IPS-18c (cell line): ENCODE results near the gene ATP1A4.

ENCODE experiments used
- H3K4me3 ChIP-seq: 2 replicates; pipeline ENCODE4 v1.7.0; 2013; ENCODE audit warnings: low read depth, mild to moderate bottlenecking, low read length, moderate library complexity; ENCODE audit not compliant: insufficient read depth
- H3K9me3 ChIP-seq: one replicate; pipeline ENCODE4 v1.6.1; 2013; ENCODE audit warnings: mild to moderate bottlenecking, low read length, moderate library complexity; ENCODE audit not compliant: control insufficient read depth, insufficient read depth

Gene ATP1A4

DNA sequence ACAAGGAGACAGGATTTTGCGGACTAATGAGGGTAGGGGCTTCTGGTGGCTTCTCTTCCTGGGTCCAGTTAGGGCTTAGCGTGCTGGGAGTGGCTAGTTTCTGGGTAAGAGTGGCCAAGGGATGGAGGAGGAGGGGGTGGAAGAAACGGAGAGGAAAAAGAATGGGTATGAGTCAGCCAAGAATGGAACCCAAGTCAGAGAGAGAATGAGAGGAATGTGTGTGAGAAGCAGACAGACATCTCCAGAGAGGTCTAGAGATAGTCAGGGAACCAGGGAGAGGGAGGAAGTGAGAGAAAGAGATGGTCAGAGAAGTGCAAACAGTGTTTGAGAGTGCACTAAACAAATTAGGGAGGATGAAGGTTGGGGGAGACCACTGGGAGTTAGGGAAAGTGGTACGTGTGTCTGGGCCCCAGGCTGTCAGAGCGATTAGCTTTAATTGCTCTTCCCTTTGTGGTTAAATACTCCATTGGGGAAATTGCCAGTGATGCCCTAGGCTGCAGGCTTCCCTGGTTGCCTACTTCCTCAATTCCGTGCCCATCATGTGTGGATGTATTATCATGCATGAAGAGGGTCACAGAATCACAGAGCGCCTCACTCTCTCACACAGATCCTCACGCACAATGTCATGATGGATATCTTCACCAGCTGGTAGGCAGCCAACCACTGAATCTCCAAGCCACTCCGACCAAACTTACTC lies 55.2 kb downstream of the ATP1A4 start:
- no peaks in the 10 kb centered on the region for H3K9me3 ChIP-seq
- H3K4me3 ChIP-seq, result peak overlapping the region; percentile 98; the same call in 1 of the 2 replicates

- Histone ChIP-seq H3K9me3 (no peaks in the 10 kb centered on the region), H3K4me3 (0 out of 2 replicates have a peak overlapping the region, but pooled peaks have one; percentile 98)
These were observed 55.8 kb downstream of the ATP1A4 start for GRCh38 chr1:160207118-160207650.

GRCh38 chr1:160207771-160208556 lies 56.6 kb downstream of the ATP1A4 start:
- no peak overlapping the region for H3K4me3 ChIP-seq

GRCh38 chr1:160208557-160209320 lies 57.3 kb downstream of the ATP1A4 start:
- Histone ChIP-seq H3K9me3 (no peaks in the 10 kb centered on the region), H3K4me3 (no peak overlapping the region)

More at GRCh38 chr1:160207771-160208556, 56.6 kb downstream of the ATP1A4 start:
- no peaks in the 10 kb centered on the region for H3K9me3 ChIP-seq

DNA sequence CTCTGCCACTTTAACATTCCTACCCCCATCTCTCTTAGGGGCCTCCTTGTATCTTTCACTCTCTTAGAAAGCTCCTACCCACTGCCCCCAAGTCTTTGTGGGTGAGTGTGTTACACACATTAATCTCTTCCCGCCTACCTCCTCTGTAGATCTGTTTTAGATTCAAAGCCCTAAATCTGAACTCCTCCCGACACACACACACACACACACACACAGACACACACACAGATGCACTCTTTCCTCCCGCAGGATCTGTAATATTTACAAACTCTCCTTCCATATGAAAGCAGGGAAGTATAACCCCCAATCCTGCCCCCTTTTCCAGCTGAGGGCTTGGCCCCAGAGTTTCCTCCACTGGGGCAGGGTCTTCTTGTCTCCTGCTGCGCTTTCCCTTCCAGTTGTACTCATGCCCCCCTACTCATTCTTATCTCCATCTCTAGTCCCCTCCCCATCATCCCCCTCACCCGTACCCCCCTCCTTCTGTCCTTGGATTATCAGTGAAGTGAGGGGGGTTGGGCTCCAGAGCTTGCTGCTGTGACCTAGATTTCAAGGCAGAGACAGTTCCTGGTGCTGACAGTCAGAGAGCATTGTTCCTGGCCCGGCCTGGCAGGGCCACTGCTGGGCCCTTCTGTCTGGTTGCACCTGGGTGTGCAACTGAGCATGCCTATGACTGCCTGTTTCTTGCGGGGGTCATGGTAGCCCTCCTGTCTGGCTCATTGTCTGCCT lies 58.1 kb downstream of the ATP1A4 start:
- Histone ChIP-seq H3K9me3 (no peaks in the 10 kb centered on the region), H3K4me3 (no peak overlapping the region)

GRCh38 chr1:160210561-160210960 lies 59.2 kb downstream of the ATP1A4 start:
- no peak overlapping the region for H3K4me3 ChIP-seq
- H3K9me3 ChIP-seq, result no peaks in the 10 kb centered on the region

GRCh38 chr1:160211046-160211790 lies 59.8 kb downstream of the ATP1A4 start:
- no peak overlapping the region for H3K4me3 ChIP-seq
- H3K9me3 ChIP-seq, result no peaks in the 10 kb centered on the region

- H3K9me3 ChIP-seq, result no peaks in the 10 kb centered on the region
- no peak overlapping the region for H3K4me3 ChIP-seq
These were observed 63.2 kb downstream of the ATP1A4 start for GRCh38 chr1:160214481-160215140.

DNA sequence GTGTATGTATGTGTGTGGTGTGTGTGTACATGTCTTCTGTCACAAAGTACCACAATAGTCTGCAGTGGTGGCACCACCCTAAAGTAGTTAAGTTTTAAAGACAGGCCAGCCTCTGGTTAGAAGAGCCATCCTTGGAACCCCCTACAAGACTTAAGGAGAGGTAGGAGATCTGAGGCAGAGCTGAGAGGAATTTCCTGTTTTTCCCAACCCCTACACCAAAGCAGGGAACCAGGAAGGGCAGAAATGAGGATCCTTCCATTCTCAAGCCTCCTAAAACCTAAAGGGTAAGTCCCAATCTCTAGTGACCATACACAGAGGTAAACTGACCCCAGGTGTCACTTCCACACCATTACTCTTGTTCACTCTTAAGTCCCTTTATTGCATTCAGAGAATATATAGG lies 64.9 kb downstream of the ATP1A4 start:
- no peak overlapping the region for H3K4me3 ChIP-seq
- H3K9me3 ChIP-seq, result no peaks in the 10 kb centered on the region

GRCh38 chr1:160217481-160218051 lies 66.2 kb downstream of the ATP1A4 start:
- no peak overlapping the region for H3K4me3 ChIP-seq
- H3K9me3 ChIP-seq, result no peaks in the 10 kb centered on the region

DNA sequence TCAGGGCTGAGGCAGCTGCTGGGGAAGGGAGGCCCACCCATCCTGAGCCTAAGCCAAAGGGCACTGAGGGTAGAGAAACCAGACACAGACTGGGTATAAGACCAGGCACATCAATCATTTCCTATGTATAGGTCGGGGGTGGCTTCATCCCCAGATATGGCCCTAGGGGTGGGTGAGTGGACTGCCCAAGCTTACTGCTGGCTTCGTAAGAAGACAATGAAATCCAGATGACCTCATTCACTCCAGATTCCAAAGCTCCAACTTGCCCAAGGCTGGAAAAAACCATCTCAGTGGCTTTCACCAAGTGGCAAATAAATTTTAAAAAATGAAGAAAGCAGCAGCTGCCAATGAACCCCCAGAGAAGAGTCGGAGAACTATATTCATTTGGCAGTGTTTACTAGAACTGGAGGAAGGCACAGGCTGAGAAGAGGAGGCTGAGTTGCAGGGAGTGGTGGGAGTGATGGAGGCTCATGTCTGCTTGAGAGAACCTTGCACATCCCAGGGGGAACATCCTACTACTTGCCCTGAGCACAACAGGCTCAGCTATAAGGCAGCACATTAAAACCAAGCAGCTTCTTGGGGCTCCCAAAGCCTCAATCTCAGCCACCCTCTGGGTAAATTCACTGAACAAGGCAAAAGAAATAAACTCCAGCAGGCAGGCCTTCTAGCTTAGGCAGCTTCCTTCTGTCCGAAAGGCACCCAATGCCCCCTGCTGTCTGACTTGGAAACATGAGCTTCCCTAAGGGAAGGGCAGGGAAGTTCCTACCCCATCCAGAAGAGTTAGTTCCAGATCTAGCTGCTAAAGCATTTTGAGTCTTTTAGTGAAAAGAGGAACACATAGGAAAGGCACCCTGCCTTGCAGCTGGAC lies 67.9 kb downstream of the ATP1A4 start:
- no peaks in the 10 kb centered on the region for H3K9me3 ChIP-seq
- H3K4me3 ChIP-seq, result no peak overlapping the region

GRCh38 chr1:160220301-160220700 lies 68.9 kb downstream of the ATP1A4 start:
- no peak overlapping the region for H3K4me3 ChIP-seq

DNA sequence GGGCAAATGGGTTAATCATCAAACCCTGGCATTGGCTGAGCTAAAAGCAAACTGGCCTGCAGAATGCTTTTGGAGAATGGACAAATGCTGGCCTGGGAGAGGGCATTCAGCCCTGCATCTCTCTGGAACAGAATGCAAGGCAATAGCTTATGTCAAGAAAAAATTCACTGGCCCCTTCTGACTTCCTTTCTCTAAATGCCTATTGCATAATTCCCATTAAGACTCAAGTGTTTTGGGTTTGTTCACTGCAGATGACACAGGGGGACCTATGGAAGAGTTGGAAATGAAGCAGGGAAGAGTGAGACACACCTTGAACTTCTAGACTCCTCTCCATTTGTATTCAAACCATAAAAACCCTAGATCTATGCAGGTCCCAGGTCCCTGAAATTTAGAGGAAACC lies 69.7 kb downstream of the ATP1A4 start:
- H3K9me3 ChIP-seq, result no peaks in the 10 kb centered on the region
- no peak overlapping the region for H3K4me3 ChIP-seq

More at GRCh38 chr1:160220301-160220700, 68.9 kb downstream of the ATP1A4 start:
- H3K9me3 ChIP-seq, result no peaks in the 10 kb centered on the region

DNA sequence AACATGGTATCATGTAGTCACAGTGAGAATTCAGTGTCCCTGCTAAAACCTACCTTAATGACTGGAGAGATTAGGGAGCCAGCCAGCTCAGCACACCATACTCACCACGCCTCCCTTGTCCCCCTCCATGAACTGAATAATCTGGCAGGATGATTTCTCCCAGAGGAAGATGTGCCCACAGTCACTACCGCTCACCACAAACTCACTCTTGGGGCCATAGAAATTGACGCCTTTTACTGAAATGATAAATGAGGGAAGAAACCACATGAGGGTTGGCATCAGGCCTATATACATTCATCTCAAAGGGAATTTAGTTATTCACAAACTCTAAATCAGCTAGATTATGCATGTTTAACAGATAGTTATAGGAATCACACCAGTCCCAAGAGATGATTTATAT lies 71.1 kb downstream of the ATP1A4 start:
- no peak overlapping the region for H3K4me3 ChIP-seq

GRCh38 chr1:160224606-160225005 lies 73.2 kb downstream of the ATP1A4 start:
- no peaks in the 10 kb centered on the region for H3K9me3 ChIP-seq
- no peak overlapping the region for H3K4me3 ChIP-seq

More for the DNA sequence above, 71.1 kb downstream of the ATP1A4 start:
- no peaks in the 10 kb centered on the region for H3K9me3 ChIP-seq
